Osteocyte (in vitro differentiated cells): ENCODE measurements around the gene DCAF5. TPM values are rescaled to one million over a fixed set of nuclear protein-coding genes. Genes with fewer than 3 reads are reported as not detected.

Experiments used
- DNase-seq: peaks from one replicate; pipeline ENCODE4 v3.0.0; 2021; ENCODE audit warnings: mixed read lengths; ENCODE audit not compliant: unreplicated experiment; ENCODE audit errors: extremely low spot score
- H3K27ac Mint-ChIP-seq: one replicate; pipeline ENCODE4 v1.8.0; 2021; ENCODE audit warnings: mild to moderate bottlenecking, mixed read lengths; ENCODE audit not compliant: unreplicated experiment
- H3K27me3 Mint-ChIP-seq: one replicate; pipeline ENCODE4 v1.8.0; 2021; ENCODE audit warnings: mixed read lengths; ENCODE audit not compliant: unreplicated experiment
- H3K36me3 Mint-ChIP-seq: one replicate; pipeline ENCODE4 v1.8.0; 2021; ENCODE audit warnings: mixed read lengths; ENCODE audit not compliant: unreplicated experiment
- H3K4me1 Mint-ChIP-seq: one replicate; pipeline ENCODE4 v1.8.0; 2021; ENCODE audit warnings: mixed read lengths; ENCODE audit not compliant: unreplicated experiment
- H3K4me3 Mint-ChIP-seq: one replicate; pipeline ENCODE4 v1.8.0; 2021; ENCODE audit warnings: mild to moderate bottlenecking, moderate library complexity, mixed read lengths; ENCODE audit not compliant: unreplicated experiment
- H3K9me3 Mint-ChIP-seq: one replicate; pipeline ENCODE4 v1.8.0; 2021; ENCODE audit warnings: mixed read lengths; ENCODE audit not compliant: unreplicated experiment
- total RNA-seq: library from RNA; stranded (reverse); gene quantifications from 2 replicates; pipeline ENCODE4 v1.2.1, GENCODE V29; 2021
- TF ChIP-seq, protein P1 (sequence below): fragments of 200-600 bp; sonication (generic); IDR thresholded peaks from 2 replicates; pipeline ENCODE4 v1.5.0; 2021; ENCODE audit warnings: antibody characterized with exemption, mild to moderate bottlenecking, moderate library complexity

Gene DCAF5
- total RNA-seq, 1 donor from 2014 or later = 56.1 TPM

GRCh38 chr14:69117020-69117767 lies 35.7 kb downstream of the DCAF5 start:
- H3K4me1 Mint-ChIP-seq = peaks cover 8% of the 10 kb centered on the region
- H3K9me3 Mint-ChIP-seq = no peaks in the 10 kb centered on the region
- H3K36me3 Mint-ChIP-seq = peaks cover 65% of the 10 kb centered on the region
- H3K4me3 Mint-ChIP-seq = no peak overlapping the region
- TF ChIP-seq, protein P1, sequence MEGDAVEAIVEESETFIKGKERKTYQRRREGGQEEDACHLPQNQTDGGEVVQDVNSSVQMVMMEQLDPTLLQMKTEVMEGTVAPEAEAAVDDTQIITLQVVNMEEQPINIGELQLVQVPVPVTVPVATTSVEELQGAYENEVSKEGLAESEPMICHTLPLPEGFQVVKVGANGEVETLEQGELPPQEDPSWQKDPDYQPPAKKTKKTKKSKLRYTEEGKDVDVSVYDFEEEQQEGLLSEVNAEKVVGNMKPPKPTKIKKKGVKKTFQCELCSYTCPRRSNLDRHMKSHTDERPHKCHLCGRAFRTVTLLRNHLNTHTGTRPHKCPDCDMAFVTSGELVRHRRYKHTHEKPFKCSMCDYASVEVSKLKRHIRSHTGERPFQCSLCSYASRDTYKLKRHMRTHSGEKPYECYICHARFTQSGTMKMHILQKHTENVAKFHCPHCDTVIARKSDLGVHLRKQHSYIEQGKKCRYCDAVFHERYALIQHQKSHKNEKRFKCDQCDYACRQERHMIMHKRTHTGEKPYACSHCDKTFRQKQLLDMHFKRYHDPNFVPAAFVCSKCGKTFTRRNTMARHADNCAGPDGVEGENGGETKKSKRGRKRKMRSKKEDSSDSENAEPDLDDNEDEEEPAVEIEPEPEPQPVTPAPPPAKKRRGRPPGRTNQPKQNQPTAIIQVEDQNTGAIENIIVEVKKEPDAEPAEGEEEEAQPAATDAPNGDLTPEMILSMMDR = no peak
- H3K27me3 Mint-ChIP-seq = no peaks in the 10 kb centered on the region
- no peak for DNase-seq
- no peak overlapping the region for H3K27ac Mint-ChIP-seq

DNA sequence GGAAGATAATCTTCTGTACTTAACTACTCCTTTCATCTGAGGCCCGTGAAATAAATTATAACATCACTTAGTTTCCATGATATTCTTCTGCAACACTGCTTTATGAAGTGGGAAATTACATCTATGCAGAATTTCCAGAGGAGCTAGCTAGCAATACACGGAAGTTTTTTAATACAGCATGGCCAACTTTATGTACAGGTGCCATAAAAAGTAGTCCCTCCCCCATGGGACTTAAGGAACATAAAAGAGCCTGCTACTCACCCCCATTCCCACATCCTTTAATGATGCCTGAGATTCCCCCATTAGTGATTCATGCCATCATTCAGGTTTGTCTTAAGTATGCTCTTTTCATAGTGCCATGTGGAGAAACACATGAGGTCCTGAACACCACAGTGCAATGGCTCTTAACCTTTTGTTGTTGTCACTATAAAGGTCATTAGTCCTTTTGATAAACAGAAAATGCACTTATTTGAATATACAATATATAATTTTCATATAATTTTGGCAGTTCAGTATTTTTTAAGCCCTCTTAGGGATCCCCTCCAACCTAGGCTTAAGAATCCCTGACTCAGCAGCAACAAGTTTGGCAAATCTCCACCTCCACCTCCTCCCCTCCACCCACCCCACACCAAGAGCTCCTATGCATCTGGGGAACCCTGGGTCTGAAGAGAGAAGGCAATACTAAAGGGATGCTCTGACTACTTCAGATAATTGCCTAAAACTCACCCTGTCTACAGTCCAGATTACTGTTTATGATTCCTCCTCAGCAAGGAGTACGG lies 37.3 kb downstream of the DCAF5 start:
- TF ChIP-seq, protein P1 = no peak
- no peaks in the 10 kb centered on the region for H3K9me3 Mint-ChIP-seq
- H3K4me3 Mint-ChIP-seq = no peak overlapping the region
- H3K36me3 Mint-ChIP-seq = peaks cover 60% of the 10 kb centered on the region
- peaks cover 8% of the 10 kb centered on the region for H3K4me1 Mint-ChIP-seq
- no peak for DNase-seq
- H3K27me3 Mint-ChIP-seq = no peaks in the 10 kb centered on the region
- no peak overlapping the region for H3K27ac Mint-ChIP-seq

- Mint-ChIP-seq H3K4me1 (peaks cover 8% of the 10 kb centered on the region), H3K36me3 (peaks cover 57% of the 10 kb centered on the region), H3K4me3 (no peak overlapping the region)
These were observed 38.2 kb downstream of the DCAF5 start for GRCh38 chr14:69114763-69115162.

DNA sequence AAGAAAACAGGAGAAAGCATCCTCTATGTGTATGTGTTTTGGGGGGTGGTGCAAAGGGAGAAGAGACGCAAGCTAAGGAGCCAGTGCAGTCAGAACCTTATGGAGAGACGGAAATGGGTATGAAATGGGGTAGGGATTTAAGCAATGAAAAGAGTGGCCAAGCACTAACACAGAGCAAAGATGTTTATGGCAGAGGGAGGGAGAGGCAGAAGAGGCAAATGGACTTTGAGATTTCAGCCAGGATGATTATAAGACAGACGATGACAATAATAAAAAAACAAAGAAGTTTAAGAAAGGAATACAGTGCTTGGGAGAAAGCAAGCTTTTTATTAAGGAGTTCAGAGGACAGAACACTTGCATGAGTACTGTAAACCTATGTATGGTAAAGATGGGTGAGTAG lies 44.6 kb downstream of the DCAF5 start:
- Mint-ChIP-seq H3K27me3 (no peaks in the 10 kb centered on the region), H3K27ac (no peak overlapping the region), H3K4me3 (no peak overlapping the region), H3K9me3 (no peaks in the 10 kb centered on the region), H3K36me3 (peaks cover 20% of the 10 kb centered on the region), H3K4me1 (peaks cover 8% of the 10 kb centered on the region)
- TF ChIP-seq, protein P1 = no peak
- no peak for DNase-seq

More at GRCh38 chr14:69114763-69115162, 38.2 kb downstream of the DCAF5 start:
- Mint-ChIP-seq H3K27me3 (no peaks in the 10 kb centered on the region), H3K27ac (no peak overlapping the region), H3K9me3 (no peaks in the 10 kb centered on the region)
- TF ChIP-seq, protein P1 = no peak
- no peak for DNase-seq

- Mint-ChIP-seq H3K27ac (peak overlapping the region; percentile 53), H3K4me3 (no peak overlapping the region), H3K36me3 (peaks cover 24% of the 10 kb centered on the region), H3K27me3 (no peaks in the 10 kb centered on the region), H3K4me1 (peaks cover 5% of the 10 kb centered on the region), H3K9me3 (no peaks in the 10 kb centered on the region)
- TF ChIP-seq, protein P1 = peak; percentile 78
- no peak for DNase-seq
These were observed 45.4 kb downstream of the DCAF5 start for GRCh38 chr14:69107407-69108003.
